Adrenal gland (tissue), 5 donors: ENCODE measurements around the gene YJEFN3.

Experiments used
- CTCF ChIP-seq, 6 experiments: fragments of 450-650 bp in 4 of 6; fragments of 200-600 bp in 2 of 6; sonication (generic) in 1 of 6; IDR thresholded peaks; 1 replicate in 5 of 6; 2 replicates in 1 of 6; pipeline versions ENCODE4 v1.5.1 to v1.8.0; 2016 to 2021; ENCODE audit warnings: antibody characterized with exemption in 6 of 6, mild to moderate bottlenecking in 2 of 6, moderate library complexity in 1 of 6
- POLR2A ChIP-seq, 2 donors: fragments of 450-650 bp; IDR thresholded peaks; one replicate each; pipeline ENCODE4 v1.6.1; 2017; ENCODE audit warnings: antibody characterized with exemption in 2 of 2, mild to moderate bottlenecking in 2 of 2, moderate library complexity in 1 of 2
- donor health status: DM: no; HTN: no; CAD: no.

DNA sequence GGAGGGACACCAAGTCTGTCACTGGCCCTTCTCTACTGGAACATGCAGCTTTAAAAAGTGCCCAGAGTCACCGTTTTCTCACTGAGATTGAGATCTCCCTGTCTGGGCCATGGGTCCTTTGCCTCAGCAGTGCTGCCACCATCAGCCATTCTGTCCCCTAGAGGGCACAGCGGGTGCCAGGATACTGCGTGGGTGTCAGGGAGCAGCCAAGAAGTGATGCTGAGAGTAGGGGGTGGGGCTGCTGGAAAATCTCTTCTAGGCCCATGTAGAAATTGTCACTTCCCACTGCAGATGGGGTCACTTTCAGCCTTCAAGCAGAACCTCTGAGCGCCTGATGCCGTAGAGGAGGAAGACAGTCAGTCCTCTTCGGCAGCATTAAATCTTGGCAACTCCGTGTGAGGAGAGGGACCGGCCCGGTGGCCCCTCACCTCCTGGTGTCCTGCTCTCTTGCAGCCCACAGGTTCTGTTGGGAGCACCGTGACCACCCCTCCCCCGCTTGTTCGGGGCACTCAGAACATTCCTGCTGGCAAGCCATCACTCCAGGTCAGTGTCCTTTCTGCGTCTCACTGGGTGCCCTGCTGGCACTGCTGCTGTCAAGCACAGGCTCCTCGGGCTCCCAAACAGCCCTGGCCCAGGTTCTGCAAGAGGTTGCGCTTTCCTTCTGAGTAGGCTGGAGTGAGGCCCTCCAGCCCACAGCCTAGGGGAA, 34.7 kb upstream of the YJEFN3 start:
- TF ChIP-seq CTCF (IDR thresholded peaks at IDR 0.05) = no peak
- no peak for TF ChIP-seq POLR2A (IDR thresholded peaks at IDR 0.05)
